ENCODE measurements around the gene CALY. TPM values are rescaled to one million over a fixed set of nuclear protein-coding genes. Genes with fewer than 3 reads are reported as not detected.

CALY gene
- total RNA-seq, 2 donors from 2014 or later = 9.4 TPM; not detected in 1

DNA sequence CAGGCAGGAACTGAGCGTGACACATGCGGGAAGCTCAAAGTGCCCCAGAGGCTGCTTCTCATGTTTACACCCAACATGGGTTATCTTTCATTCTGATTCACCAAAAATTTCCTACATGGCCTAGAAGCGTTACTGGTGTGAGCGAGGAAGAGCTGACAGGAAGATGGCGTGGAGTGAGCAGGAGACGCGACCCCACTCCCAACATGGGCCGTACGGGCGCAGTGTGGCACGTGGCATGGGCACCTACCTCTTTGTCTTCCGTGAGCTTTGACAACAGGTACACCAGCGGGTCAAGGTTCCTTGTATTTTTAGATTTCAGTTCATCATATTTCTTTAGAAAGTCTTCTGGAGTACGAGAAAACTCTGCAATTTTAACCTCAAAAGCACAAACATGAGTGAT lies 37.0 kb downstream of the CALY start:
- no peak overlapping the region for H3K4me3 ChIP-seq
- peaks cover 12 to 43% of the 10 kb centered on the region in 2 donors for H3K36me3 ChIP-seq
- no peak overlapping the region for H3K27ac ChIP-seq
- 96% methylated on average over 14 of the region's 14 CpGs for whole genome bisulfite sequencing
- TF ChIP-seq POLR2AphosphoS5 (IDR thresholded peaks at IDR 0.05) = no peak
- no peak for TF ChIP-seq CTCF (IDR thresholded peaks at IDR 0.05)
- TF ChIP-seq POLR2A (IDR thresholded peaks at IDR 0.05) = no peak
- H3K27me3 ChIP-seq (replicated peaks; ENCODE audit: insufficient read depth) = no peaks in the 10 kb centered on the region
- intact Hi-C loops (cut with DNase I) = no loop called here
- DNase-seq (ENCODE audit: low spot score) = no peak
- no peaks in the 10 kb centered on the region for H3K4me1 ChIP-seq (replicated peaks)
- no peaks in the 10 kb centered on the region for H3K9me3 ChIP-seq

- no peak overlapping the region for H3K4me3 ChIP-seq
- H3K4me1 ChIP-seq (replicated peaks) = no peaks in the 10 kb centered on the region
- intact Hi-C loops (cut with DNase I) = no loop called here
- H3K27ac ChIP-seq = no peak overlapping the region
- 88% methylated on average over 10 of the region's 10 CpGs for WGBS
- no peak for DNase-seq (ENCODE audit: low spot score)
- H3K27me3 ChIP-seq (replicated peaks; ENCODE audit: insufficient read depth) = no peaks in the 10 kb centered on the region
- TF ChIP-seq CTCF (IDR thresholded peaks at IDR 0.05) (no peak), POLR2AphosphoS5 (IDR thresholded peaks at IDR 0.05) (no peak), POLR2A (IDR thresholded peaks at IDR 0.05) (no peak)
- H3K36me3 ChIP-seq = peaks cover 13 to 43% of the 10 kb centered on the region in 2 donors
- no peaks in the 10 kb centered on the region for H3K9me3 ChIP-seq
These were observed 37.5 kb downstream of the CALY start for GRCh38 chr10:133299224-133299623.

DNA sequence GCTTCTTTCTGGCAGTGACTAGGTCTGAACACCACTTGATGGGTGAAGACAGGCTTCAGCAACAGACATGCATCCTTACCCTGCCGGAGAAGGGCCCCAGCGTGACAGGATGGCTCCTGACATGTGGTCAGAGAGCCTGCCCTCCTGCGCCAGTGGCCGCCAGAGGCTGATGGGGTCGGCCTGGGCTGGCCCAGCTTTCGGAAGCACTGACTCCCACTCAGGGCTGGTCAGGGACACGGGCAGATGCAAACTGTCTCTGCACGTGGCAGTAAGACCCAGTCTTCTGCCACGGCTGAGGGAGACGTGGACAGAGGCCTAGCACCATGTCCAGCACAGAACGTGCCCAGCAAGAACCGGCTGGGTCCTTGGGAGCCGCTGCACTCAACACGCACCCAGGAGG lies 38.2 kb downstream of the CALY start:
- Histone ChIP-seq H3K4me3 (no peak overlapping the region), H3K36me3 (peaks cover 20 to 43% of the 10 kb centered on the region in 2 donors), H3K27me3 (replicated peaks; ENCODE audit: insufficient read depth) (no peaks in the 10 kb centered on the region), H3K27ac (no peak overlapping the region), H3K9me3 (no peaks in the 10 kb centered on the region), H3K4me1 (replicated peaks) (no peaks in the 10 kb centered on the region)
- no peak for DNase-seq (ENCODE audit: low spot score)
- no peak for TF ChIP-seq POLR2A (IDR thresholded peaks at IDR 0.05)
- TF ChIP-seq CTCF (IDR thresholded peaks at IDR 0.05) = no peak
- no peak for TF ChIP-seq POLR2AphosphoS5 (IDR thresholded peaks at IDR 0.05)
- 84% methylated on average over 10 of the region's 14 CpGs for WGBS
- intact Hi-C loops (cut with DNase I) = no loop called here

DNA sequence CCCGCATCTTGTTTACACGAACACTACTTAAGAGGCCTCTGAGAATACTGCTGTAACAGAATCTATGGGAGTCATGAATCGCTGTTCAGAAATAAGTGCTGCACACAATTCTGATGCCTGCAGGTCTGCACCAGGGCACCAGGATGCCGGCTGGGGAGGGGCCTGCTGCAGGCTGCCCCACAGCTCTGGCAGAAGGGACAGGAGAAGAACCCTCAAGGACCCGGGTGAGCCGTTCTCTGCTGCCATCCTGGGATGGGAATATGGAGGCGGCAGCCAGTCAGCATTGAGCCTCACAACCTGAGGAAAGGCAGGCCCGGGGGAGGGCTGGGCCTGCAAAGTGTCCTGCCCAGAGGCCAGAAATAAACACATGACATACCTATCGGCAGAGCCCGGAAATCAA lies 39.2 kb downstream of the CALY start:
- no peak overlapping the region for H3K4me3 ChIP-seq
- no peak overlapping the region for H3K27ac ChIP-seq
- no peaks in the 10 kb centered on the region for H3K9me3 ChIP-seq
- no peak for TF ChIP-seq POLR2A (IDR thresholded peaks at IDR 0.05)
- no peak for DNase-seq (ENCODE audit: low spot score)
- intact Hi-C loops (cut with DNase I) = no loop called here
- H3K36me3 ChIP-seq = peaks cover 24 to 42% of the 10 kb centered on the region in 2 donors
- WGBS = 90% methylated on average over 10 of the region's 10 CpGs
- H3K27me3 ChIP-seq (replicated peaks; ENCODE audit: insufficient read depth) = no peaks in the 10 kb centered on the region
- no peaks in the 10 kb centered on the region for H3K4me1 ChIP-seq (replicated peaks)

DNA sequence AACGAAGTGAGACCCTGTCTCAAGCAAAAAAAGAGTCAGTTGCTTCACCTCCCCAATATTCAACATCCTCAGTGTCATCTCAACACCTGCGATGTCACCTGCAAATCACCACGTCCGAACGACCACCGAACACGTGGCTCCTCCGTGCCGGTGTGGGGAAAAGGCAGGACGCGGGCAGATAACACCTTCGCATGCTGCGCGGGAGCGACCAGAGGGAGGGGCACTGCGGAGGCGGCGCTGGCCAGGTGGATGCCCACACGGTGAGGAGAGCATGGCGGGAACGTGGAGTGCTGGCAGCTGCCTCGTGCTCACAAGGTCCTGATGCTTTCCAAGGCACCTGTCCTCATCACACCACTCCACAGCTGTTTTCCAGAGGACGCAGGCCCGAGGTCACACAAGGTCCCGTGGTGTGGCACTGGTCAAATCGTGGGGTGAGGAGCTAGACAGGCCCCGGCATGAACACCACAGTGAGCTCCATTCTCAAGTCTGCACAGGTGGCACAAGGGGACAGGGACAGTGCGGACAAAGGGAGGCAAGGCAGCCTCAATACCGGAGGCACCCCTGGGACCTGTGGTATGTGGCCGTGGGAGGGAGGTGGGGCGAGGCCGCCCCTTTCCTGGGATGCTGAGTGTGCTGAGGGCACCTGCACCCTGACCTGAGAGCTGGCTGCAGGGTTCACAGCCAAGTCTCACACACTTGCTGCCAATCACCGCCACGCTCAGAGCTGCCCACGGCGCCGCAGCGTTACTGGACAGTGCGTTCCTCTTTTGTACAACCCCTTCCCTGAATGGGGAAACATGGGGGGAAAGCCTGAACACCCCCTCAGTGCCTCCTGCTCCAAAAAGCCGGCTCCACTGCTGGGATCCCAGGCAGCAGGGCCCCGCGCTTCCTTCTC lies 41.0 kb downstream of the CALY start:
- WGBS = 95% methylated on average over 42 of the region's 42 CpGs
- Histone ChIP-seq H3K27me3 (replicated peaks; ENCODE audit: insufficient read depth) (no peaks in the 10 kb centered on the region), H3K4me3 (no peak overlapping the region), H3K27ac (no peak overlapping the region), H3K36me3 (peaks cover 26 to 34% of the 10 kb centered on the region in 2 donors), H3K4me1 (replicated peaks) (no peaks in the 10 kb centered on the region), H3K9me3 (no peaks in the 10 kb centered on the region)
- TF ChIP-seq POLR2A (IDR thresholded peaks at IDR 0.05) (no peak), POLR2AphosphoS5 (IDR thresholded peaks at IDR 0.05) (no peak), CTCF (IDR thresholded peaks at IDR 0.05) (no peak)
- intact Hi-C loops (cut with DNase I) = no loop called here
- DNase-seq (ENCODE audit: low spot score) = no peak
